Liver (tissue), 3 donors: ENCODE data around the gene SNAPIN.
"Not testable (repeated sequence)": the region's sequence is repeated elsewhere in the genome, so short reads cannot be mapped to it uniquely, and the experiment has no call there.

Source experiments
- CTCF ChIP-seq: fragments of 150-350 bp; IDR thresholded peaks from 2 replicates; pipeline ENCODE4 v1.5.1; 2017; ENCODE audit warnings: improper control_type of control experiment, low read depth, low read length; ENCODE audit not compliant: missing input control
- EGR1 ChIP-seq, 2 donors: IDR thresholded peaks; 2 replicates each; pipeline ENCODE4 v1.6.1; 2016 to 2018; ENCODE audit warnings: antibody characterized with exemption in 2 of 2, low read depth in 2 of 2
- GABPA ChIP-seq, 2 donors: IDR thresholded peaks in 1 of 2; conservative IDR thresholded peaks in 1 of 2; 2 replicates each; pipeline ENCODE4 v1.6.1; 2016; ENCODE audit warnings: antibody characterized with exemption in 2 of 2, mild to moderate bottlenecking in 1 of 2, moderate library complexity in 1 of 2
- HNF4G ChIP-seq: IDR thresholded peaks from 2 replicates; pipeline ENCODE4 v1.6.1; 2016; ENCODE audit warnings: antibody characterized with exemption
- MAX ChIP-seq: IDR thresholded peaks from 2 replicates; pipeline ENCODE4 v1.6.1; 2016; ENCODE audit warnings: antibody characterized with exemption
- NR2F2 ChIP-seq: IDR thresholded peaks from 2 replicates; pipeline ENCODE4 v1.6.1; 2016; ENCODE audit warnings: antibody characterized with exemption
- RAD21 ChIP-seq, 2 donors: IDR thresholded peaks; 2 replicates each; pipeline ENCODE4 v1.6.1; 2016; ENCODE audit warnings: antibody characterized with exemption in 2 of 2, mild to moderate bottlenecking in 2 of 2
- REST ChIP-seq: IDR thresholded peaks from 2 replicates; pipeline ENCODE4 v1.6.1; 2016; ENCODE audit warnings: antibody characterized with exemption, mild to moderate bottlenecking
- SP1 ChIP-seq: IDR thresholded peaks from 2 replicates; pipeline ENCODE4 v1.6.1; 2018; ENCODE audit warnings: antibody characterized with exemption, mild to moderate bottlenecking
- YY1 ChIP-seq: IDR thresholded peaks from 2 replicates; pipeline ENCODE4 v1.6.1; 2016; ENCODE audit warnings: antibody characterized with exemption, mild to moderate bottlenecking
- ZBTB33 ChIP-seq: IDR thresholded peaks from 2 replicates; pipeline ENCODE4 v1.6.1; 2016; ENCODE audit warnings: antibody characterized with exemption
- donor health status: healthy.
- donor health status: healthy.

- not testable (repeated sequence) for TF ChIP-seq CTCF; HNF4G; SP1; NR2F2; ZBTB33; GABPA (IDR thresholded peaks at IDR 0.05 in 1 of 2, conservative IDR thresholded peaks at IDR 0.05 in 1 of 2); REST; RAD21 (IDR thresholded peaks at IDR 0.05); MAX; EGR1 (IDR thresholded peaks at IDR 0.05; ENCODE audit: low read depth in 2 of 2); YY1
Measured at GRCh38 chr1:153671628-153672353, 13.3 kb downstream of the SNAPIN start.
